NB4 (cell line): ENCODE measurements around the gene RAB40B.
A peak's percentile ranks its signal among the peaks of the same experiment; 100 is the strongest.

Experiments used
- DNase-seq: peaks from one replicate; pipeline ENCODE4 v3.0.0; 2010; ENCODE audit warnings: low read depth
- H3K4me3 ChIP-seq: one replicate; pipeline ENCODE4 v1.5.1; 2011; ENCODE audit warnings: mild to moderate bottlenecking, low read depth, low read length, moderate library complexity
- CTCF ChIP-seq: IDR thresholded peaks from one replicate; pipeline ENCODE4 v1.5.1; 2012; ENCODE audit warnings: low read depth, low read length
- MAX ChIP-seq: IDR thresholded peaks from 2 replicates; pipeline ENCODE4 v1.6.1; 2011; ENCODE audit warnings: low read depth, low read length
- MYC ChIP-seq: IDR thresholded peaks from 2 replicates; pipeline ENCODE4 v1.6.1; 2011; ENCODE audit warnings: low read depth, low read length
- POLR2A ChIP-seq: IDR thresholded peaks from 2 replicates; pipeline ENCODE4 v1.6.1; 2011; ENCODE audit warnings: mild to moderate bottlenecking; ENCODE audit not compliant: insufficient read length; ENCODE audit errors: extremely low read depth

The RAB40B gene

GRCh38 chr17:82615084-82616020 lies 83.1 kb downstream of the RAB40B start:
- no peak for TF ChIP-seq MYC
- no peak for TF ChIP-seq POLR2A
- no peak for TF ChIP-seq MAX
- TF ChIP-seq CTCF, result no peak
- H3K4me3 ChIP-seq, result no peak overlapping the region
- DNase-seq, result peak; percentile 26

GRCh38 chr17:82614095-82614631 lies 84.3 kb downstream of the RAB40B start:
- no peak for DNase-seq
- TF ChIP-seq MYC (no peak), MAX (no peak), POLR2A (no peak), CTCF (no peak)
- H3K4me3 ChIP-seq, result no peak overlapping the region

GRCh38 chr17:82613283-82614094 lies 85.0 kb downstream of the RAB40B start:
- TF ChIP-seq MAX (no peak), POLR2A (no peak), MYC (no peak)
- no peak overlapping the region for H3K4me3 ChIP-seq
- no peak for DNase-seq

- DNase-seq, result no peak
- TF ChIP-seq MAX, result no peak
Measured at GRCh38 chr17:82611140-82612058, 87.1 kb downstream of the RAB40B start.

GRCh38 chr17:82609655-82610054 lies 88.8 kb downstream of the RAB40B start:
- no peak overlapping the region for H3K4me3 ChIP-seq
- DNase-seq, result no peak
- TF ChIP-seq MYC, result no peak
- TF ChIP-seq MAX, result no peak
- TF ChIP-seq CTCF, result no peak
- TF ChIP-seq POLR2A, result no peak

More at GRCh38 chr17:82611140-82612058, 87.1 kb downstream of the RAB40B start:
- H3K4me3 ChIP-seq, result no peak overlapping the region

- DNase-seq, result no peak
- no peak for TF ChIP-seq MAX
- no peak for TF ChIP-seq MYC
- TF ChIP-seq POLR2A, result no peak
- TF ChIP-seq CTCF, result no peak
- no peak overlapping the region for H3K4me3 ChIP-seq
Measured at GRCh38 chr17:82608816-82609215, 89.7 kb downstream of the RAB40B start.
